ENCODE measurements around the gene OPRM1. TPM values are rescaled to one million over a fixed set of nuclear protein-coding genes. Genes with fewer than 3 reads are reported as not detected.

The OPRM1 gene
- not detected for total RNA-seq

GRCh38 chr6:154039231-154039842 is at the start of gene OPRM1:
Gene OPRM1 (plus strand): TSS chr6:154039240. CDS start chr6:154039545, 305 bp downstream.
- Mint-ChIP-seq H3K9me3 (peaks cover 2% of the 10 kb centered on the region), H3K27me3 (peaks cover 31% of the 10 kb centered on the region), H3K4me1 (no peaks in the 10 kb centered on the region), H3K27ac (no peak within 1 kb of the TSS), H3K4me3 (no peak within 1 kb of the TSS), H3K36me3 (no peaks in the 10 kb centered on the region)
- peak; percentile 52 for DNase-seq

GRCh38 chr6:153989989-153990388 is 49.1 kb upstream of the OPRM1 start:
- H3K4me1 Mint-ChIP-seq = no peaks in the 10 kb centered on the region
- H3K4me3 Mint-ChIP-seq = no peak overlapping the region
- H3K27ac Mint-ChIP-seq = no peak overlapping the region
- no peaks in the 10 kb centered on the region for H3K36me3 Mint-ChIP-seq
- no peak for DNase-seq
- no peaks in the 10 kb centered on the region for H3K9me3 Mint-ChIP-seq
- peaks cover 5% of the 10 kb centered on the region for H3K27me3 Mint-ChIP-seq

GRCh38 chr6:153994004-153994403 is 45.0 kb upstream of the OPRM1 start:
- Mint-ChIP-seq H3K9me3 (no peaks in the 10 kb centered on the region), H3K27me3 (peaks cover 5% of the 10 kb centered on the region), H3K27ac (no peak overlapping the region), H3K4me1 (no peaks in the 10 kb centered on the region), H3K36me3 (no peaks in the 10 kb centered on the region), H3K4me3 (no peak overlapping the region)
- DNase-seq = no peak

GRCh38 chr6:153994811-153995210 is 44.2 kb upstream of the OPRM1 start:
- H3K36me3 Mint-ChIP-seq = no peaks in the 10 kb centered on the region
- no peak for DNase-seq
- no peaks in the 10 kb centered on the region for H3K9me3 Mint-ChIP-seq
- no peaks in the 10 kb centered on the region for H3K4me1 Mint-ChIP-seq
- no peak overlapping the region for H3K27ac Mint-ChIP-seq
- no peak overlapping the region for H3K4me3 Mint-ChIP-seq
- peaks cover 5% of the 10 kb centered on the region for H3K27me3 Mint-ChIP-seq

- Mint-ChIP-seq H3K9me3 (no peaks in the 10 kb centered on the region), H3K4me1 (no peaks in the 10 kb centered on the region), H3K36me3 (no peaks in the 10 kb centered on the region), H3K27ac (no peak overlapping the region), H3K27me3 (peaks cover 5% of the 10 kb centered on the region), H3K4me3 (no peak overlapping the region)
- DNase-seq = no peak
These were observed 41.8 kb upstream of the OPRM1 start for GRCh38 chr6:153997221-153997620.

- peaks cover 5% of the 10 kb centered on the region for H3K27me3 Mint-ChIP-seq
- H3K4me1 Mint-ChIP-seq = no peaks in the 10 kb centered on the region
- no peak overlapping the region for H3K27ac Mint-ChIP-seq
- no peak for DNase-seq
- no peak overlapping the region for H3K4me3 Mint-ChIP-seq
- H3K36me3 Mint-ChIP-seq = no peaks in the 10 kb centered on the region
- no peaks in the 10 kb centered on the region for H3K9me3 Mint-ChIP-seq
These were observed 37.4 kb upstream of the OPRM1 start for GRCh38 chr6:154001494-154002285.

- H3K4me3 Mint-ChIP-seq = no peak overlapping the region
- no peaks in the 10 kb centered on the region for H3K36me3 Mint-ChIP-seq
- H3K9me3 Mint-ChIP-seq = peaks cover 2% of the 10 kb centered on the region
- H3K27me3 Mint-ChIP-seq = peaks cover 5% of the 10 kb centered on the region
- H3K27ac Mint-ChIP-seq = no peak overlapping the region
- H3K4me1 Mint-ChIP-seq = no peaks in the 10 kb centered on the region
- DNase-seq = no peak
These were observed 36.1 kb upstream of the OPRM1 start for GRCh38 chr6:154002894-154003293.

- H3K4me1 Mint-ChIP-seq = no peaks in the 10 kb centered on the region
- H3K9me3 Mint-ChIP-seq = peaks cover 2% of the 10 kb centered on the region
- no peak overlapping the region for H3K4me3 Mint-ChIP-seq
- no peaks in the 10 kb centered on the region for H3K27me3 Mint-ChIP-seq
- H3K27ac Mint-ChIP-seq = no peak overlapping the region
- no peak for DNase-seq
- no peaks in the 10 kb centered on the region for H3K36me3 Mint-ChIP-seq
These were observed 28.7 kb upstream of the OPRM1 start for GRCh38 chr6:154010371-154010770.

GRCh38 chr6:154012852-154013251 is 26.2 kb upstream of the OPRM1 start:
- H3K27ac Mint-ChIP-seq = no peak overlapping the region
- no peak overlapping the region for H3K4me3 Mint-ChIP-seq
- H3K27me3 Mint-ChIP-seq = no peaks in the 10 kb centered on the region
- no peaks in the 10 kb centered on the region for H3K9me3 Mint-ChIP-seq
- H3K4me1 Mint-ChIP-seq = no peaks in the 10 kb centered on the region
- H3K36me3 Mint-ChIP-seq = no peaks in the 10 kb centered on the region
- no peak for DNase-seq

- no peak for DNase-seq
- Mint-ChIP-seq H3K36me3 (no peaks in the 10 kb centered on the region), H3K4me1 (no peaks in the 10 kb centered on the region), H3K27ac (no peak overlapping the region), H3K27me3 (no peaks in the 10 kb centered on the region), H3K4me3 (no peak overlapping the region), H3K9me3 (peaks cover 4% of the 10 kb centered on the region)
These were observed 21.3 kb upstream of the OPRM1 start for GRCh38 chr6:154017786-154018185.

- Mint-ChIP-seq H3K36me3 (no peaks in the 10 kb centered on the region), H3K4me1 (no peaks in the 10 kb centered on the region), H3K9me3 (no peaks in the 10 kb centered on the region), H3K27ac (no peak overlapping the region), H3K4me3 (no peak overlapping the region), H3K27me3 (peaks cover 3% of the 10 kb centered on the region)
- DNase-seq = no peak
These were observed 8.4 kb upstream of the OPRM1 start for GRCh38 chr6:154030646-154031045.

- H3K27me3 Mint-ChIP-seq = peaks cover 38% of the 10 kb centered on the region
- H3K4me3 Mint-ChIP-seq = no peak overlapping the region
- DNase-seq = no peak
- H3K36me3 Mint-ChIP-seq = no peaks in the 10 kb centered on the region
- no peak overlapping the region for H3K27ac Mint-ChIP-seq
- H3K4me1 Mint-ChIP-seq = no peaks in the 10 kb centered on the region
- H3K9me3 Mint-ChIP-seq = peaks cover 2% of the 10 kb centered on the region
These were observed 2.0 kb downstream of the OPRM1 start for GRCh38 chr6:154041001-154041400.

GRCh38 chr6:154053141-154053540 is 14.1 kb downstream of the OPRM1 start:
- Mint-ChIP-seq H3K36me3 (no peaks in the 10 kb centered on the region), H3K27me3 (peaks cover 9% of the 10 kb centered on the region), H3K9me3 (no peaks in the 10 kb centered on the region), H3K4me1 (no peaks in the 10 kb centered on the region), H3K27ac (no peak overlapping the region), H3K4me3 (no peak overlapping the region)
- no peak for DNase-seq

- H3K27me3 Mint-ChIP-seq = peaks cover 4% of the 10 kb centered on the region
- H3K4me1 Mint-ChIP-seq = no peaks in the 10 kb centered on the region
- H3K27ac Mint-ChIP-seq = no peak overlapping the region
- DNase-seq = no peak
- no peaks in the 10 kb centered on the region for H3K36me3 Mint-ChIP-seq
- no peak overlapping the region for H3K4me3 Mint-ChIP-seq
- H3K9me3 Mint-ChIP-seq = no peaks in the 10 kb centered on the region
These were observed 17.5 kb downstream of the OPRM1 start for GRCh38 chr6:154056536-154056935.

GRCh38 chr6:154057098-154057497 is 18.1 kb downstream of the OPRM1 start:
- Mint-ChIP-seq H3K36me3 (no peaks in the 10 kb centered on the region), H3K4me3 (no peak overlapping the region), H3K27ac (no peak overlapping the region), H3K9me3 (no peaks in the 10 kb centered on the region), H3K4me1 (no peaks in the 10 kb centered on the region), H3K27me3 (peaks cover 4% of the 10 kb centered on the region)
- no peak for DNase-seq
